Gastroesophageal sphincter (tissue), 4 donors: ENCODE data around the gene PXDN. TPM values are rescaled to one million over a fixed set of nuclear protein-coding genes. Genes with fewer than 3 reads are reported as not detected.

ENCODE experiments used
- ATAC-seq: fragments of 150-250 bp; one replicate; pipeline ENCODE4 v1.9.1; 2016; ENCODE audit warnings: mild to moderate bottlenecking, moderate library complexity
- H3K27ac ChIP-seq, 4 donors: fragments of 200-600 bp; sonication (generic) in 3 of 4; 1 replicate in 3 of 4; 2 replicates in 1 of 4; pipeline ENCODE4 v1.5.1; 2016 to 2019
- H3K27me3 ChIP-seq: fragments of 200-600 bp; sonication (generic); one replicate; pipeline ENCODE4 v1.5.1; 2019
- H3K36me3 ChIP-seq, 2 donors: fragments of 200-600 bp; sonication (generic); one replicate each; pipeline ENCODE4 v1.5.1; 2019; ENCODE audit warnings: control low read depth in 1 of 2
- H3K4me1 ChIP-seq, 3 donors: fragments of 200-600 bp; sonication (generic); 1 replicate in 2 of 3; 2 replicates in 1 of 3; pipeline ENCODE4 v1.5.1; 2016 to 2019; ENCODE audit warnings: control low read depth in 2 of 3
- H3K4me3 ChIP-seq, 2 donors: fragments of 200-600 bp; sonication (generic); one replicate each; pipeline ENCODE4 v1.5.1; 2019; ENCODE audit warnings: mild to moderate bottlenecking in 1 of 2, moderate library complexity in 1 of 2
- H3K9me3 ChIP-seq, 3 donors: fragments of 200-600 bp; sonication (generic); one replicate each; pipeline ENCODE4 v1.5.1; 2017 to 2019; ENCODE audit warnings: control low read depth in 2 of 3
- EP300 ChIP-seq: sonication (generic); formaldehyde crosslinking; IDR thresholded peaks from one replicate; pipeline ENCODE4 v1.6.1; 2017; ENCODE audit warnings: antibody characterized with exemption, mild to moderate bottlenecking
- POLR2A ChIP-seq, 2 donors: fragments of 450-650 bp; IDR thresholded peaks; one replicate each; pipeline ENCODE4 v1.6.1; 2017; ENCODE audit warnings: antibody characterized with exemption in 2 of 2, mild to moderate bottlenecking in 2 of 2, moderate library complexity in 1 of 2
- POLR2AphosphoS5 ChIP-seq: sonication (generic); formaldehyde crosslinking; IDR thresholded peaks from one replicate; pipeline ENCODE4 v1.6.1; 2017; ENCODE audit warnings: antibody characterized with exemption
- WGBS, 2 donors: methylation state at CpG; one replicate each; pipeline ENCODE4 v1.1.5; 2018; ENCODE audit warnings: low coverage in 1 of 2; 5-methylcytosine and 5-hydroxymethylcytosine counted together
- total RNA-seq, 4 donors: library from RNA; depleted of rRNA; stranded (reverse); fragments of >200 nt; gene quantifications; one replicate each; pipeline ENCODE4 v1.1.0, GENCODE V29; 2016
- TF ChIP-seq, protein P1 (sequence below), 4 experiments: fragments of 200-600 bp in 2 of 4; fragments of 450-650 bp in 2 of 4; sonication (generic) in 1 of 4; IDR thresholded peaks; one replicate each; pipeline ENCODE4 v1.5.1; 2017 to 2019; ENCODE audit warnings: antibody characterized with exemption in 4 of 4, mild to moderate bottlenecking in 2 of 4, moderate library complexity in 2 of 4

The PXDN gene
- total RNA-seq, 4 donors from 2014 or later = 19.9 to 95.9 (median 60.9) TPM

DNA sequence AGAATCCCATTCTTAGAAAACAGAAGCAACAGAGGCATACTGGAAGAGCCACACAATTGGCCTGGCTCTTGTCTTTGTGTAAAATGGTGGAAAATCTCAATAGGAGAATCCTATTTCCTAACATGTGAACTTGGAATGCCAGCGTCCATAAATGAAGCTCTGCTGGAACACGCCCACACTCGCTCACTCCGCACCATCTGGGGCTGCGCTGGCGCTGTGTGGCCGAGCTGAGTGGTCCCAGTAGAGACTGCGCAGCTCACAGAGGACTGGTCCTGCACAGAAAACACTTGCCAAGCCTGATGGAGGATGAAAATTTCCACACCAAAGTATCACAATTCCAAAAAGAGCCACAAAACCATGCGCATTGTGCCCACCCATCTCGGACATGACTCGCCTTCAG, 56.2 kb downstream of the PXDN start:
- Histone ChIP-seq H3K27ac (no peak overlapping the region), H3K36me3 (peaks cover 0 to 85% of the 10 kb centered on the region in 2 donors), H3K4me1 (peaks cover 0 to 6% (median 0%) of the 10 kb centered on the region in 3 donors), H3K27me3 (no peaks in the 10 kb centered on the region), H3K9me3 (no peaks in the 10 kb centered on the region), H3K4me3 (no peak overlapping the region)
- TF ChIP-seq POLR2AphosphoS5 (no peak), POLR2A (IDR thresholded peaks at IDR 0.05) (no peak)
- TF ChIP-seq, protein P1, sequence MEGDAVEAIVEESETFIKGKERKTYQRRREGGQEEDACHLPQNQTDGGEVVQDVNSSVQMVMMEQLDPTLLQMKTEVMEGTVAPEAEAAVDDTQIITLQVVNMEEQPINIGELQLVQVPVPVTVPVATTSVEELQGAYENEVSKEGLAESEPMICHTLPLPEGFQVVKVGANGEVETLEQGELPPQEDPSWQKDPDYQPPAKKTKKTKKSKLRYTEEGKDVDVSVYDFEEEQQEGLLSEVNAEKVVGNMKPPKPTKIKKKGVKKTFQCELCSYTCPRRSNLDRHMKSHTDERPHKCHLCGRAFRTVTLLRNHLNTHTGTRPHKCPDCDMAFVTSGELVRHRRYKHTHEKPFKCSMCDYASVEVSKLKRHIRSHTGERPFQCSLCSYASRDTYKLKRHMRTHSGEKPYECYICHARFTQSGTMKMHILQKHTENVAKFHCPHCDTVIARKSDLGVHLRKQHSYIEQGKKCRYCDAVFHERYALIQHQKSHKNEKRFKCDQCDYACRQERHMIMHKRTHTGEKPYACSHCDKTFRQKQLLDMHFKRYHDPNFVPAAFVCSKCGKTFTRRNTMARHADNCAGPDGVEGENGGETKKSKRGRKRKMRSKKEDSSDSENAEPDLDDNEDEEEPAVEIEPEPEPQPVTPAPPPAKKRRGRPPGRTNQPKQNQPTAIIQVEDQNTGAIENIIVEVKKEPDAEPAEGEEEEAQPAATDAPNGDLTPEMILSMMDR (IDR thresholded peaks at IDR 0.05) = no peak
- 89 to 94% methylated on average over 3 to 6 of the region's 11 CpGs for WGBS, 2 donors
- ATAC-seq = no peak

DNA sequence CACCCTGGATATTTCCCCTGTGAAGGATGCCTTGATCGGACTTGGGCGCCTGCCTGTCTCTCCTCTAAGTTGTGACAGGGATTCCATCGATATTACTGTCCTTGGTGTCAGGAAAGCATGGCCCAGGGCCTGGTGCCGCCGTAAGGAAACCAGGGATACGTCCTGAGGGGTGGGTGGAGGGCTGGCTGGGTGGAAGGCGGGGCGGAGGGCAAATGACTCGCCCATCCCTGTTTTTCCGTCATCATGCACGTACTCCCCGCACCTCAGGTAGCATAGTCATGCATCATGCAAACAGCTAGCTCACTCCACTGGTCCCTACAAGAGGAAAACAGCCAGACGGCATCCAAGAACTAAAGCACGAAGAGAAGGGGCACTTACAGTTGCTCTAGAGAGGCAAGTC, 57.1 kb downstream of the PXDN start:
- TF ChIP-seq POLR2A (IDR thresholded peaks at IDR 0.05) (no peak), EP300 (no peak), POLR2AphosphoS5 (no peak)
- TF ChIP-seq, protein P1 (IDR thresholded peaks at IDR 0.05) = no peak
- Histone ChIP-seq H3K27me3 (no peaks in the 10 kb centered on the region), H3K27ac (no peak overlapping the region), H3K4me1 (peaks cover 0 to 6% (median 0%) of the 10 kb centered on the region in 3 donors), H3K4me3 (no peak overlapping the region), H3K36me3 (peaks cover 0 to 88% of the 10 kb centered on the region in 2 donors), H3K9me3 (no peaks in the 10 kb centered on the region)
- no peak for ATAC-seq
- WGBS, 2 donors = 58 to 91% methylated on average over 3 to 7 of the region's 14 CpGs

DNA sequence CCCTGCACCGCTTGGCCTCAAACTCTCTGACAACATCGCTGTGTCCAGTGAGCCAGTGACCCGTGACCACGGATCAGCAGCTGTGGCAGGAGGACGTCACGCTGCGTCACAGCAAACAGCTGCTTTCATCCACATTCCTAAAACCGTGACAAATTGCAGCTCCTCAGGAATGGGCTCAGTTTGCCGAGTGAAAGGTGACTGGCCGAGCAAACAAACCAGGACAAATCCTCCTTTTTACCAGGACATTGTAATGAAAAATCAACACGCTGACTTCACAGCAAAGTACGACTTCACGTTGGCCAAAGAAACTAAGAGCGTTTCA, 57.6 kb downstream of the PXDN start:
- TF ChIP-seq POLR2A (IDR thresholded peaks at IDR 0.05) = no peak
- TF ChIP-seq EP300 = no peak
- no peak for TF ChIP-seq POLR2AphosphoS5
- TF ChIP-seq, protein P1 (IDR thresholded peaks at IDR 0.05) = no peak
- no peak overlapping the region for H3K4me3 ChIP-seq
- H3K4me1 ChIP-seq = peaks cover 0 to 6% (median 0%) of the 10 kb centered on the region in 3 donors
- H3K9me3 ChIP-seq = no peaks in the 10 kb centered on the region
- no peaks in the 10 kb centered on the region for H3K27me3 ChIP-seq
- no peak overlapping the region for H3K27ac ChIP-seq
- ATAC-seq = no peak
- 90 to 100% methylated on average over 4 to 11 of the region's 14 CpGs for WGBS, 2 donors
- peaks cover 0 to 88% of the 10 kb centered on the region in 2 donors for H3K36me3 ChIP-seq

DNA sequence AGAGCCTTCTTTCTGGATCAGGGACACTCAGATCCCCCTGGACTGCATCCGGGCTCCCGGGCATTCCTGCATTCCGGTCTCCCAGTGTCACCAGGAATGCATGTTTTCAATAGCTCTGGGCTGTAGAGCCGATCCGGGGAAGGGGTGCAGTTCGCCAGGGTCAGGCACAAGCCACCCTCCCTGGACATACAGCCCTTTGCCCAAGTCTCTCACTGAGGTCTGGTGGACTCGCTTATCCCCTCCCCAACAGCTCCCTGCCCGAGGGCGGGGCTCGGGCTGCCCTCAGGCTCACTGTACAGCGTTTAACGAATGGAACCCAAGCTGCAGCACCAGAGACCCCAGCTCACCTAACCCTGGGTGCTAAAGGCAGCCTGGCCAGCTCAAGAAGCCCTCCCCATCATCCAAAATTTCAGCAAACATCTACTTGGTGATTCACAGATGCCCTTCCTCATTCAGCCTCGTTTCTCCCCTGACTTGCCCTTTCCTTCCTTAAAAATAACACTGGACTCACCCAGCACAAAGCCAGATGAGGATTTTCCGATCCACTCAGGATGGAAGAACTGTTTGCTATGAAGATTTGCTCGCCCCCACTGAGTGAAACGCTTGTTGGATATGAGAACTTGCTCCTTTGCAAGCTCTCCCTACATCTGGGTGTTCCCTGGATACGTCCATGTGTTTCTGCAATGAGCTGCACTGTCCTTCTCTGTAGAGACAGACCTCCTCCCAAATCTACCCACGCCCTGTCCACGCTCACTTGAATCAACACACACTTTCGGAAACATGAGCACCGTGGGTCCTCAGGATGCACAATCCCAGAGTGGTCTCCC, 58.1 kb downstream of the PXDN start:
- WGBS, 2 donors = 53 to 71% methylated on average over 3 to 10 of the region's 21 CpGs
- Histone ChIP-seq H3K4me1 (peaks cover 0 to 12% (median 0%) of the 10 kb centered on the region in 3 donors), H3K36me3 (peaks cover 0 to 88% of the 10 kb centered on the region in 2 donors), H3K27me3 (no peaks in the 10 kb centered on the region), H3K9me3 (no peaks in the 10 kb centered on the region), H3K4me3 (no peak overlapping the region), H3K27ac (no peak overlapping the region)
- TF ChIP-seq, protein P1 (IDR thresholded peaks at IDR 0.05) = no peak
- TF ChIP-seq EP300 (no peak), POLR2AphosphoS5 (no peak), POLR2A (IDR thresholded peaks at IDR 0.05) (no peak)
- peak; percentile 14 for ATAC-seq
